HEK293 (cell line): Measurements from ENCODE around the gene PLA2G3.

Experiments
- ATF2 ChIP-seq: fragments of 450-650 bp; formaldehyde crosslinking; IDR thresholded peaks from 2 replicates; pipeline ENCODE4 v1.5.1; 2016; ENCODE audit warnings: missing biosample characterization, missing genetic modification characterization, low read depth
- BCL6B ChIP-seq: fragments of 450-650 bp; formaldehyde crosslinking; IDR thresholded peaks from 2 replicates; pipeline ENCODE4 v1.5.1; 2017; ENCODE audit warnings: missing biosample characterization, missing genetic modification characterization
- CTCF ChIP-seq: fragments of 450-650 bp; formaldehyde crosslinking; IDR thresholded peaks from 2 replicates; pipeline ENCODE4 v1.5.1; 2016; ENCODE audit warnings: missing biosample characterization, missing genetic modification characterization
- KLF16 ChIP-seq: fragments of 450-650 bp; formaldehyde crosslinking; IDR thresholded peaks from 2 replicates; pipeline ENCODE4 v1.5.1; 2017; ENCODE audit warnings: missing biosample characterization, missing genetic modification characterization
- MZF1 ChIP-seq: fragments of 450-650 bp; formaldehyde crosslinking; IDR thresholded peaks from 2 replicates; pipeline ENCODE4 v1.5.1; 2017; ENCODE audit warnings: missing biosample characterization, missing genetic modification characterization, borderline replicate concordance
- PATZ1 ChIP-seq: fragments of 450-650 bp; formaldehyde crosslinking; IDR thresholded peaks from 2 replicates; pipeline ENCODE4 v1.5.1; 2016; ENCODE audit warnings: missing biosample characterization, missing genetic modification characterization
- YY1 ChIP-seq: fragments of 450-650 bp; formaldehyde crosslinking; IDR thresholded peaks from 2 replicates; pipeline ENCODE4 v1.5.1; 2018; ENCODE audit warnings: missing biosample characterization, missing genetic modification characterization
- ZNF24 ChIP-seq: fragments of 450-650 bp; formaldehyde crosslinking; IDR thresholded peaks from 2 replicates; pipeline ENCODE4 v1.5.1; 2016; ENCODE audit warnings: missing biosample characterization, missing genetic modification characterization
- ZNF274 ChIP-seq, 2 experiments: fragments of 200-500 bp in 1 of 2; fragments of 450-650 bp in 1 of 2; sonication (Bioruptor generic) in 1 of 2; formaldehyde crosslinking in 1 of 2; IDR thresholded peaks; 2 replicates each; pipeline versions ENCODE4 v1.5.1 to v1.6.1; 2014 to 2016; ENCODE audit warnings: borderline replicate concordance in 1 of 2, inconsistent platforms in 1 of 2, low read length in 1 of 2, missing biosample characterization in 1 of 2, missing genetic modification characterization in 1 of 2
- ZNF292 ChIP-seq: fragments of 450-650 bp; formaldehyde crosslinking; IDR thresholded peaks from 2 replicates; pipeline ENCODE4 v1.5.1; 2016; ENCODE audit warnings: low read depth, missing biosample characterization, missing genetic modification characterization, borderline replicate concordance
- ZNF350 ChIP-seq: fragments of 450-650 bp; formaldehyde crosslinking; IDR thresholded peaks from 2 replicates; pipeline ENCODE4 v1.5.0; 2017; ENCODE audit warnings: missing biosample characterization, mild to moderate bottlenecking, missing genetic modification characterization
- ZNF488 ChIP-seq: fragments of 450-650 bp; formaldehyde crosslinking; IDR thresholded peaks from 2 replicates; pipeline ENCODE4 v1.5.1; 2016; ENCODE audit warnings: missing biosample characterization, missing genetic modification characterization
- ZNF677 ChIP-seq: fragments of 450-650 bp; IDR thresholded peaks from 2 replicates; pipeline ENCODE4 v1.5.0; 2018; ENCODE audit warnings: missing biosample characterization, mild to moderate bottlenecking, missing genetic modification characterization, moderate library complexity

- TF ChIP-seq ZNF350 (tag by site-specific recombination) = no peak
- TF ChIP-seq ZNF292 = no peak
- no peak for TF ChIP-seq CTCF (tag by site-specific recombination)
- no peak for TF ChIP-seq BCL6B
- TF ChIP-seq YY1 (tag by site-specific recombination) = no peak
- no peak for TF ChIP-seq PATZ1
- TF ChIP-seq ZNF488 = no peak
- TF ChIP-seq ATF2 (tag by site-specific recombination) = no peak
- TF ChIP-seq ZNF274 (IDR thresholded peaks at IDR 0.05; ENCODE audit: low read length) = no peak
- TF ChIP-seq ZNF274 (tag by site-specific recombination; IDR thresholded peaks at IDR 0.05; ENCODE audit: borderline replicate concordance) = no peak
- no peak for TF ChIP-seq KLF16 (tag by site-specific recombination)
- TF ChIP-seq ZNF24 = no peak
- TF ChIP-seq MZF1 = no peak
- no peak for TF ChIP-seq ZNF677 (tag by site-specific recombination)
Measured at GRCh38 chr22:31119026-31119717, 21.1 kb downstream of the PLA2G3 start.
